GM12873 (cell line): Measurements from ENCODE around the gene STK40.

Experiments used
- TF ChIP-seq, protein P1 (sequence below): IDR thresholded peaks from 2 replicates; pipeline ENCODE4 v1.5.1; 2012; ENCODE audit warnings: low read depth, mild to moderate bottlenecking, moderate library complexity, low read length, control low read depth; ENCODE audit not compliant: insufficient read depth; ENCODE audit errors: missing control alignments

STK40 gene

DNA sequence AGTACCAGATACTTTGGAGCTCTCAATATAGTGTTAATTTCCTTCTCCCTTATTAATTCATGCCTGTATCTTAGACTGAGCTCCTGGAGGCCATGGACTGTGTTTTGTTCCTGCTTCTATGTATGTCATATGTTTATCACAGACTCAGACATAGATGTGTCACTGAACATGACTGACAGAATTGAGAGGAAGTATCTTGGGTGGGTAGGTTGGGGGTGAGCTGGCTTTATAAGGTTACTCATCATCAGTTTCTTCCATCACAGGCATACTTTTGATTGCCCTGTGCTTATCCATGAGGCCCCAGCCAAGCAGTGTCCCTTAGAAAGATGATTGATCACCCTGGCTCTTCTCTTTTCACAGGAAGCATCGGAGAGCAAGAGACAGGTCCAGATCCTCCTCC lies 85.2 kb downstream of the STK40 start:
- TF ChIP-seq, protein P1, sequence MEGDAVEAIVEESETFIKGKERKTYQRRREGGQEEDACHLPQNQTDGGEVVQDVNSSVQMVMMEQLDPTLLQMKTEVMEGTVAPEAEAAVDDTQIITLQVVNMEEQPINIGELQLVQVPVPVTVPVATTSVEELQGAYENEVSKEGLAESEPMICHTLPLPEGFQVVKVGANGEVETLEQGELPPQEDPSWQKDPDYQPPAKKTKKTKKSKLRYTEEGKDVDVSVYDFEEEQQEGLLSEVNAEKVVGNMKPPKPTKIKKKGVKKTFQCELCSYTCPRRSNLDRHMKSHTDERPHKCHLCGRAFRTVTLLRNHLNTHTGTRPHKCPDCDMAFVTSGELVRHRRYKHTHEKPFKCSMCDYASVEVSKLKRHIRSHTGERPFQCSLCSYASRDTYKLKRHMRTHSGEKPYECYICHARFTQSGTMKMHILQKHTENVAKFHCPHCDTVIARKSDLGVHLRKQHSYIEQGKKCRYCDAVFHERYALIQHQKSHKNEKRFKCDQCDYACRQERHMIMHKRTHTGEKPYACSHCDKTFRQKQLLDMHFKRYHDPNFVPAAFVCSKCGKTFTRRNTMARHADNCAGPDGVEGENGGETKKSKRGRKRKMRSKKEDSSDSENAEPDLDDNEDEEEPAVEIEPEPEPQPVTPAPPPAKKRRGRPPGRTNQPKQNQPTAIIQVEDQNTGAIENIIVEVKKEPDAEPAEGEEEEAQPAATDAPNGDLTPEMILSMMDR, result no peak

DNA sequence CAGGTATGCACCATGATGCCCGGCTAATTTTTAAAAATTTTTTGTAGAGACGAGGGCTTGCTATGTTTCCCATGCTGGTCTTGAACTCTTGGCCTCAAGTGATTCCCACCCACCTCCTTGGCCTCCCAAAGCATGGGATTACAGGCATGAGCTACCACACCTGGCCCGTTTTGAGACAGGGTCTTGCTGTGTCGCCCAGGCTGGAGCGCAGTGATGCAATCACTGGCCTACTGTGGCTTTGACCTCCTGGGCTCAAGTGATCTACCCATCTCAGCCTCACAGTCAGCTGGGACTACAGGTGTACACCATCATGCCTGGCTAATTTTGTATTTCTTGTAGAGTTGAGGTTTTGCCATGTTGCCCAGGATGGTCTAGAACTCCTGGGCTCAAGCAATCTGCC lies 87.1 kb downstream of the STK40 start:
- TF ChIP-seq, protein P1, result no peak

DNA sequence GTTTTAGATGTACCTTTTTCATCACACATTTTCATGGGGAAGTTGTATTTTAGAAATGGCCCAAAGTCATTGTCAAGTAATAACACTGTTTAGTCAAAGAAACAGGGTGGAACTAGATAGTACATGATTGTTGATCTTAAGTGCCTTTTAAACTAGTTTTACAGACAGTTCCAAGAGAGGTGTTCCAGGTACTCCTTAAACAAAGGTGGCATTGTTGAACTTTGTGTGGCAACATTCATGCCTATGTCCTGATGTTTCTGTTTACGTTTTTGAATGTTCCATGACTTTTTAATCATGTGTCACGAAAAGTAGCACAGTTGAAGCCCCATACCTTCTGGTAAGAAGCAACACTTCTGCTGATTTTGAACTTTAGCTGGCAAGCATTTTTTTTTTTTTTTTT lies 88.7 kb downstream of the STK40 start:
- TF ChIP-seq, protein P1, result no peak

DNA sequence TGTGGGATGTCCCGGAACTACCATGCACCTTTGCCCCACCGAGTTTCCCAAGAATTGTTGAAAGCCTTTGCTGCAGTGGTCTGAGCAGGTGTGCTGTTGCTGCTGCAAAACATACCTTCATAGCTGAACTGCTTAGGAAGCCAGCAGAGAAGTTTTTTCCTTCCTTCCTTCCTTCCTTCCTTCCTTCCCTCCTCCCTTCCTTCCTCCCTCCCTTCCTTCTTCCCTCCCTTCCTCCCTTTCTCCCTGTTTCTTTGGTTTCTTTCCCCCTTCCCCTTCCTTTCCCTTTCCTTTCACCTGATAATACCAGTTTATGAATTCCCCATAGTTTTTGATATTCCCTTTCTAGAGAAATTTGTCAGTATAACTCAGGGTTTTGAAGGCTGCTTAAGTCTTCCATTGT lies 90.3 kb downstream of the STK40 start:
- TF ChIP-seq, protein P1, result no peak
